DMS53 treated with DMSO at 0.1 percent for 48 hours (cell line): ENCODE measurements around the gene PXMP2.

ENCODE experiments used
- DNase-seq: peaks from one replicate; lab custom pipeline; 2025; ENCODE audit not compliant: unreplicated experiment; lab: John Stamatoyannopoulos, UW

PXMP2 gene

DNA sequence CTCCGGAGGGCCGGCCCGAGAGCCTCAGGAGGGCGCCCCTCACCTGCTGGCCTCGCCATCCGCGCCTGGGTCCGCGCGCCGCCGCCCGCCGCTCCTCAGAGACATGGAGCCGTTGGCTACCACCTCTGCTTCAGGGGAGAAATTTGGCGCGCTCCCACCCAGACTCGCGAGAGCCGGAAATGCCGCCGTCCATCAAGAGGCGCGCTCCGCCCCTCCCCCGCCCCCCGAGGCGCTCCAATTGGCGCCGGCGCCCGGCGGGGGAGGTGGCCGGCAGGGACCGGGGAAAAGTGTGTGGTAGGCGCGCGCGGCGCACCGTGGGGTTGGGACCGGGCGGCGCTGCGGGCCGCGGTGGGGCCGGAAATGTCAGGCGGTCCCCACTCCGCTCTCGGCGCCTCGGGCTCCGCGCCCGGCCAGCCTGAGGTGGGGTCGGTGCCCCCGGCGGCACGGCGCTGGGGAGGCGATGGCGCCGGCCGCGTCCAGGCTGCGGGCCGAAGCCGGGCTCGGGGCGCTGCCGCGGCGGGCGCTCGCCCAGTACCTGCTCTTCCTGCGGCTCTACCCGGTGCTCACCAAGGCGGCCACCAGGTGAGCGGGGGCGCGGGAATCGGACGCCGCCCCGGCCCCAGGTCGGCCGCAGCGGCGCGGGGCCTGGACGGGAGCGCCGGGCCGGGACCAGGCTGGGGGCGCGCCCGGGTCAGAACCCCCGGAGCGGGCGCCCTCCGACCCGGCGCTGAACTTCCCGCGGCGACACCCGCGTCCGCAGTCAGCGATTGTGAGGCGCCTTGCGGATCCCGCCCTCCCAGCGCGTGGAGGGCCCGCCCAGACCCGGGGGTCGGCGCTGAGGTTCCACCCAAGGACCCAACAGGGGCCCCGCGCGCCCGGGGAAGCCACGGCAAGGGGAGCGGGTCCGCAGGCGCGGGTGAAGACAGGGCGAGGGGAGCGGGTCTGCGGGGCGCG lies at the start of gene PXMP2, which contains the start of gene POLE:
PXMP2 (plus strand) TSS at position 377 of the 954 bp plus-strand sequence; CDS start at position 461, 84 bp downstream.
POLE (minus strand) TSS at position 132 of the 954 bp plus-strand sequence; CDS start at position 105, 27 bp downstream.
- DNase-seq, result peak; percentile 82

DNA sequence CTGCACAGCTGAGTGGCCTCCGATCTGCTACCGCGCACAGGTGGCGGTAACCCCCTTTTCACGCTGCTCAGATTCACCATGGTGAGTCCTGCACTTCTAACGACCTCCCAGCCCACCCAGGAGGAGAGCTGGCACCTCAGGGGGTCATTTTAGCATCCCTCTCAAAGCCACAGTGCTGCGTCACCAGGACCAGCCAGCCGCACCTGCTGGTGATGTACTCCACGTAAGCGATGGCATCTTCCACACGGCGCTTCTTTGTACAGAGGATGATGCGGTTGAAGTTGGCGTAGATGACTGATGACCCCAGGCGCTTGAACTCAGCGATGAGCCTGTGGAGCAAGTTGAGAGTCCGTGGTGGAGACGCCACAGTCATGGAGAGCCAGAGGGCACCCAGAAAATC lies 49.6 kb upstream of the PXMP2 start:
- DNase-seq, result no peak

- DNase-seq, result peak; percentile 16
These were observed 48.6 kb upstream of the PXMP2 start for GRCh38 chr12:132638541-132639408.

DNA sequence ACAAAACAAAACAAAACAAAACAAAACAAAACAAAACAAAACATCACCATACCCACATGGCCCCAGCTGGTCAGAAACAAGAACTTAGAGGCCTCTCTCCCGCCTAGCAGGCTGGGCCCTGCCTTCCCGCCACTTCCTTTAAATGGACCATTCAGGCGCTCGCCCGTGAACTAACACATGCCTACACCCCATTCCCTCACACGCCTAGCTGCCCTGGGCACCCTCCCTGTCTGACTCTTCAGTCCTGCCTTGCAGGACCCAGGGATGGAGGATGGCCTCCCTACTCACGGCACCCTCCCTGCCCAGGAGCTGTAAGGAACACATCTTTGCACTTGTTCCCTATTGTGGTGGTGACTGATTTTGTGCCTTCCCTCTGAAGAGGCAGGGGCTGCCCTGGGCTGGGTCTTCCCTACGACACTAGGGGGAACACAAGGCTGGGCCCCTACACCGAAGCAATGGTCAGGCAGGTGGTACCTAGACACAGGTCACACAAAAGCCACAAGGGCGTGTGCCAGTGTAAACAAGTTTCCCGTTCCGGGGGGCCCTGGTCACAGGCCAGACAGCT lies 47.3 kb upstream of the PXMP2 start:
- no peak for DNase-seq

DNA sequence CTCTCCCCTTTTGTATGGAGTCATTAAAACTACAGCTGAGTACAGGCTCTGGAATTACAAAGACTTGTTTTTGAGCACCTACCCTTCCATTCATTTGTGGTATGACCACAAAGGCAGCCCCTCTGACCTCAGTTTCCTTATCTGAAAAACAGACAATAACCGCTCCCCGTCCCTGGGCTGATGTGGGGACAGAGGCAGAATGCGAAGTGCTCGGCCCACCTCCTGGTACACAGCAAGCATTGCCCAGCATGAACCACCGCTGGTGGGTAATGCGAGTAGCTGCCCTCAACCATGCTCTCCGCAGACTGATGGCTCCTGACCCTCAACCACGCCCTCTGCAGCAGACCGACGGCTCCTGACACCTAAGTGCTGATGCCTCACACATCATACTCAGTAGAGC lies 46.5 kb upstream of the PXMP2 start:
- no peak for DNase-seq

GRCh38 chr12:132641811-132642650 lies 45.4 kb upstream of the PXMP2 start:
- no peak for DNase-seq

- no peak for DNase-seq
These were observed 44.2 kb upstream of the PXMP2 start for GRCh38 chr12:132642846-132643835.

DNA sequence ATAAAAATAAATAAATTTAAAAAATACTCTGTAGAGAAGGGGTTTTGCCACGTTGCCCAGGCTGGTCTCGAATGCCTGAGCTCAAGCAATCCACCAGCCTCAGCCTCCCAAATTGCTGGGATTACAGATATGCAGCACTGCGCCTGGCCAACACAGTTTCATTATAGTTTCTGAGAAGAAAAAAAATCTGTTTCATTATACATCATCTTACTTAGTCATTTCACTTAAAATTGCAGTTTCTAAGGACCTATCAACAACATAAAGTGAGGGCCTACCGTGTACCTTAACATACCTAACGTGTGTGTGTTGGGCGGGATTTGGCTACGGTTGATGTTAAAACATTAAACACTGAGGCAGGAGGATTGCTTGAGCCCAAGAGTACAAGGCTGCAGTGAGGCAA lies 40.5 kb upstream of the PXMP2 start:
- DNase-seq, result no peak

DNA sequence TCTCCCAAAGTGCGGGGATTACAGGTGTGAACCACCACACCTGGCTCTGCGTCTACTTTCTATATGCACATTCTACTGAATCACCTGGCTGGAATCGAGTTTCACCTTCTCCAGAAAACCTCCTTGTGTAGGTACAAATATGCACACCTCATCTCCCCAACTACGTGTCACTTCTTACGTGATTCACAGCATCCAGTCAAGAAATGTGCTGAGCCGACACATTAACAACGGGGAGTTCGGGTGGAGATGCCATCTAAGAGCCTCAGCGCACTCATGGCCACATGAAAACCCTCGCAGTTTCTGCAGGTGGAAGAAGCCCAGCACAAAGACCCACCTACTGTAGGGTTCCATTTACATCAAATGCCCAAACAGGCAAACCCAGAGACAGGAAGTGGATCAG lies 39.5 kb upstream of the PXMP2 start:
- DNase-seq, result no peak

- no peak for DNase-seq
These were observed 38.7 kb upstream of the PXMP2 start for GRCh38 chr12:132648616-132649225.

- DNase-seq, result no peak
These were observed 38.0 kb upstream of the PXMP2 start for GRCh38 chr12:132649226-132649945.

GRCh38 chr12:132651444-132652100 lies 35.8 kb upstream of the PXMP2 start:
- peak; percentile 100 for DNase-seq

GRCh38 chr12:132653567-132654290 lies 33.7 kb upstream of the PXMP2 start:
- no peak for DNase-seq

- no peak for DNase-seq
These were observed 30.2 kb upstream of the PXMP2 start for GRCh38 chr12:132657004-132657727.

GRCh38 chr12:132658149-132658894 lies 29.1 kb upstream of the PXMP2 start:
- no peak for DNase-seq

DNA sequence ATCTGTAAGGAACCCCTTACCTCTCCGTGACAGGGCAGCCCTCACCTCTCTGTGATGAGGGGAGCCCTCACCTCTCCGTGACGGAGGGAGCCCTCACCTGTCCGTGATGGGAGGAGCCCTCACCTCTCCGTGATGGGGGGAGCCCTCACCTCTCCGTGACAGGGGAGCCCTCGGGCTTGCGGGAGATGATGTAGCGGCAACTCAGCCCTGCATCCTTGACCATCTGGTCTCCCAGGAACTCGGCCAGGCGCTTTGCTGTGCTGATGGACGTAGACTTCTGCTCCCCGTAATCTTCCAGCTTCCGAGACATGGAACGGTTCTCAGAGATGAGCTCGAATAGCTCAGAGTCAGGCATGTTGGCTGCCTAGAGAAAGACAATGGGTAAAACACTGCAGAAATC lies 28.2 kb upstream of the PXMP2 start:
- DNase-seq, result no peak
